Kidney glomerular epithelial cell (primary cell): Measurements from ENCODE around the gene GJA5.
"Not testable (repeated sequence)": the region's sequence is repeated elsewhere in the genome, so short reads cannot be mapped to it uniquely, and the experiment has no call there.

Source experiments
- DNase-seq: peaks from one replicate; lab custom pipeline; 2025; lab: John Stamatoyannopoulos, UW

Gene GJA5

DNA sequence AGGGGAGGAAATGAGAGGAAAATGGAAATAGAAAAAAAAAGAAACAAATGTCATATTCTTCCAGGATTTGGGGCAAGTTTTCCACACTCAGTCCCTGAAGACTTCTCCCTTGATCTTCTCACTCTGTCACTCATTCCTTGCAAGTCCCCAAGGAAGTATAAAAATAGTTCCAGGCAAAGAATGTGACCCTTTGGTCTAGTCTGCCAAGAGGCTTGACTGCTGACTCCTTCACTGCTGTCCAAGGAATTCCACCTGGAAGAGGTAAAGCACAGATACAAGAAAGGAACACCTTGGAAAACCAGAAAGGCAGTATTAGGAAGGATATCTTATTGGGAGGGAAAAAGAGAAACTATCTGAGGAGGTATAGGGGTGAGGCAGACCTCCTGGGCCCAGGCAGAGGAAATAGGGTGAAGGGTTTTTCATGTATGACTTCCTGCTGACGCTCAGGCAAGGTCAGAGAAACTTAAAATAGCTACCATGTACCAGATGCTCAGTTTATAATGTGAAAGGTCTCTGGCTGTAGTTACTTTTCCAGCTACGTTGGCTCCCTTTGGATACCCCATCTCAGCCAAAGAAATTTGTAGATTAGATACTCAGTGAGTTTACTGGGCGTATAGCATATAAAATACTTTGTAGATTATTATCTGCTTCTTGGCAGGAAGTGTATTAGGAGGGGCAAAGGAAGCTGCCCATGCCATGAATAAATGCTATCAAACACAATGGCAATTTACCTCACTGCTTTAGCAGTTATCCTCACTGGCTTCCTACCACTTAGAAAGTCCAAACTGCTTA lies 2.0 kb upstream of the GJA5 start:
- DNase-seq = no peak

DNA sequence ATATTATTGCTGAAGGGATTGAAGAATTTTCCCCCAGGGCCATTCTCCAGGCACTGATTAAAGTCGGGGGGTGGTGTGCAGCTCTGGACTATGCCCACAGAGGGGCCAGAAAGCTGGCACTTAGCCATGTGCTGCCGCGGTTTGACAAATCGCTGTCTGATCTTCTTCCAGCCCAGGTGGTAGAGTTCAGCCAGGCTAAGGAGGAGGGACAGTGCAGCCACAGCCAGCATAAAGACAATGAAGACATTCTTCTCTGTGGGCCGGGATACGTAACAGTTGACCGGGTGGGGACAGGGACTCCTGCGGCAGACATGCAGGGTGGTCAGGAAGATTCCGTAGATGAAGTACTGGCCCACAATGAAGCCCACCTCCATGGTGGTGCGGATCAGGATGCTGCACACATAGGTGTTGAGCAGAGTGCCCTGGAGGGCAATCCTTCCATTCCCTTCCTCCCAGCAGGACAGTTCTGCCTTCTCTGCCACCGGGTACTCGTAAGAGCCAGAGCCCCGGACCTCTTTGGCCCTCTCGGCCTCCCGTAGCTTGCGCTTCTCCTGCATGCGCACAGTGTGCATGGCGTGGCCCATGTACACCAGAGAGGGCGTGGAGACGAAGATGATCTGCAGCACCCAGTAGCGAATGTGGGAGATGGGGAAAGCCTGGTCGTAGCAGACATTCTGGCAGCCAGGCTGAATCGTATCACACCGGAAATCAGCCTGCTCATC lies 1.9 kb downstream of the GJA5 start:
- DNase-seq = no peak

DNA sequence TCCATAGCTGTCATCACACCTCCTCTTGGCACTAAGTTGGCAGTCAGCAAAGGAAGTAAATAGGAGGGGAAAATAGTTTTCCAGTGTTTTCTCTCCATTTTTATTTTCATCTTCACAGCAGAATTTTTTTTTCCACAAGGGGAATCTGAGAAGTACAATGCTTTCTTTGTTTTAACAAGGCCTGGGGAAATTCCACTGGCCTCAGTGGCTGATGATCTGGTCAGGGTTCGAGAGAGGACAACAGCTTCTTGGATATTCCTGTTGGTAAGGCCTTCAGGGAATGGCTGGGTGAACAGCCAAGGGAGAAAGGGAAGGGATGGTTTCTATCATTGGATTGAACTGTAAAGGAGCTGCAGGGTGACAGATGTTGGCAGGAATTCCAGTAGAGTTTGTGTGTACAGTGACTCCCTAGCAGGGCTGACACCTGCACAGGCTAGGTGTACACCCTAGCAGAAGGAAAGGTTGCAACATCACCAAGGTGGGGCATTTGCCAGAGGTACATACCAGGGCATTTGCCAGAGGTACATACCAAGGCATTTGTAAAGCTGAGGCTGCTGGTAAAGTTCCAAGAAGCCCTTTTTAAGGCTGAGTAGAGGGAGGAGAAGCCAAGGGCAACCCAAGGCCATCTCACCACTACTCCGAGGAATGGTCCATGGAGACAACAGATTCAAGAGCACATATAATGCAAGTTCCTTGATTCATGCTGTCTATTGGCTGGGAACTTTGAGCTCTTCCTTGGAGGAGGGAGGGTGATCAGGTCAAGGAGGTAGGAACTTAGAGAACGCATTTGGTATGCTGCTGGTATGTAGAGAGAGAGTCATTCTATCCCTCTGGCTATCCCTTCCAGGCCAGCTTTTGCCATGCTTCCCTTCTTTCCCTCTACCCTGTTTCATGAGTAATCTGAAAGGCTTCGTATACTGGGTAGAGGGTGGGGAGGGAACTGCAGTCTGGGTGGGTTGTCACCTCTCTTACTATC lies 3.1 kb downstream of the GJA5 start:
- DNase-seq = no peak

DNA sequence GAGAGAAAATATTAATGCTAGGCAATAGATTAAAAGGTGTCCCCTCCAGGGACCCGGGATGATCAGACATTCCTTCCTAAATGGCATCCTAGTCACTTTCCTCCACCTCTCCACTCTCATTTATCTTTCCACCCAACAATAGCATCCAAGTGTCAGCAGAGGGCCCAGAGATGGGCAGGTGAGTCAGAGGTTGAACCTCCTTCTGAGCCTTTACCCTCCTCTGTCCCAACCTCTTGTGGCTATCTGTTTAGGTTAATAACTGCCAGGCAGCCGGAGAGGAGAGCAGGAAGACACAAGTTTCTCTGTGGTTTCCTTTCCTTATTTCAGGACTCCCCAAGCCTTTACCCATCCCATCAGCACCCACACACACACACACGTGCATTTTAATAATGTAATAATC lies 4.1 kb downstream of the GJA5 start:
- no peak for DNase-seq

DNA sequence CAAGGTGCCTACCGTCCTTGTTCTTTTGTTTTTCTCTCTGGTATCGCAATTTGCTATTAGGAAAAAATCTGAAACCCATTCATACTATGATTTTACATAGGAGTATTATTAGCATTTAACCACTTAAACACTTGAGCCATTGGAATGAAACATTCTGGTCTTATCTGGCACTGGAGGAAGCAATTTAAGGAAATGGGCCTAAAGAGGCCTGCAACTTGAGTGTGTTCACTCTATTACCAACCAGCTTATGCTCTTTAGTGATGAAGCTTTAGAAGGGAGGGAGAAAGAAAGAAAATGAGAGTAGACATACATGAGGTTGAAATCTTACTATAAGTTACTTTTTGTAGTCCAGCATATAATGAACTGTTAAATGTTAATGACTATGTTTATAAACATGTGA lies 5.7 kb downstream of the GJA5 start:
- no peak for DNase-seq

DNA sequence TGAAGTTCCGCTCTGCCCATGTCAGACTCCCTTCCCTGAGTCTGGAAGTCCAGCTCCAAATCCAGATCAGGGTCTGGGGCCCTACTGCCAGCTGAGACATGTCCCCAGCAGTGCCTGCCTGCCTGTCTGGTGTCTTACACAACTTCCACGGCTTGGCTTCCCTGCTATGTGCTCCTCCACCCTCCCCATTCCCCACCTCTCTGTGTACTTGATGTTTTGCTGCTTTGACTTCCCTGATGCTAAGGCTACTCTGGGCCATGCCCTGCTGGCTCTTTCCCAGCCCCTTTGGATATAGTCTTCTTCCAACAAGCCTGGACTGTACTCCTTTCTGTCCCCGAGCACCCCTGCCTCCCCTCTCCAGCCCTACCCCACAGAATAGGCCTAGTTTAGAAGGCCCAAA lies 7.3 kb downstream of the GJA5 start:
- no peak for DNase-seq

DNA sequence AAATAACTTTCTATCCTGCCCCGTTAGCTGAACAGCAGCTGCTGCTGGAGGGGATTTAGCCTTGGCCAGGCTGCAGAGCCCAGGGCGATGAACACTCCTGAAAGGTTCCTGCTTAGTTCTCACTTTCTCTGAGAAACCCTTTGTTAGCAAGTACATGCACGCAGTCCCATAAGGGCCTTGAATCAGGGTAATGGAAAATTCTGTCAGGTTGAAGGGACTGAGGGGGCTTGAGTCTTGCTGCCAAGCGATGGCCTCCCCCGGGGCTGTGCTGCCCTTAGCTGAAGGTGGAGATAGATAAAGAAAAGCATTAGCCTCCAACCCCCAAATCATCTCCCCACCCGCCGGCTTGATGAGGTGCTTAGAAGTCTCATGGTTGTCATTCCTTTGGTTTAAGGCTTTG lies 7.9 kb downstream of the GJA5 start:
- DNase-seq = no peak

DNA sequence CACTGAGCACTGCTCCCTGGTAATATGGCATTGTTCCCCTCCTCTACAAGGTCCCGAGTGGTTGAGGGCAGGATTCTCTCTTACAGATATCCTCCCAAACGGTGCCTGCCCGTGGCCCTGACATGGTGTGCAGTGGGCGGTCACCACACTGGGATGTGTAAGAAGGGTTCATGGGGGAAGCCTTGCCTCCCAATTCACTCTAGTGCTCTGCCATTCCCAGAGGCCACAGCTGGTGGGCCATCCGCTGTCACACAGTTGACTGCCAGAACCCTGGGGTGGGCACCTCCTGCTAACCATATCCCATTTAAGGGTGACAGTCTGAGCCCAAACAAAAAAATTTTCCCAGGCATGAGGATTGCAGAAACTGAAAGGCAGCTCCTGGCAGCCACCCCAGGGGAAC lies 9.1 kb downstream of the GJA5 start:
- DNase-seq = no peak

DNA sequence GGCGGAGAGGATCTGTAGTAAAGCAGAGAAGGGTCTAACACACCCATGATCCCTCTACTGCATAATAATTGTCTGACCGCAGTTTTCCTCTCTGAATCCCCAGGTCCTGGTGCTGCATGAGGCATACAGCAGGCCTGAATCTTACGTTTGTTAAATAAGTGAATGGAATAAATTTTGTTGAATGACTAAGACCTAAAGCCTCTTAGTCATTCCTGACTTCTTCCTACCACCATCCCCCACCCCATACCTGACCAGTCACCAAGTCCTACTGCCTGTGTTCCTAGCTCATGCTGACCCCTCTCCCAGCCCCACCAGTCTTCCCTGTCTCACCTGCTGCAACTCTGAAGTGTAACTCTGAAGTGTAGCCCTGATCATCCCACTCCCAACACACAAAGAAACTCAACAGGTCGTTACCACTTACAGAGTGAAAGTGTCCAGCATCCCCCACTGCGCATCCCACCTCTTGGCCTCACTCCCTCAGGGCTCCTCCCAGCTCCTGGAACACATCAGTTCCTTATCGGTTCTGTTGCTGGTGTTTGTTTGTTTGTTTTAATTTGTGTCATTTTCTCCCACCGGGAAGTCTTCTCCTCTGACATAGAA lies 9.7 kb downstream of the GJA5 start:
- DNase-seq = no peak

DNA sequence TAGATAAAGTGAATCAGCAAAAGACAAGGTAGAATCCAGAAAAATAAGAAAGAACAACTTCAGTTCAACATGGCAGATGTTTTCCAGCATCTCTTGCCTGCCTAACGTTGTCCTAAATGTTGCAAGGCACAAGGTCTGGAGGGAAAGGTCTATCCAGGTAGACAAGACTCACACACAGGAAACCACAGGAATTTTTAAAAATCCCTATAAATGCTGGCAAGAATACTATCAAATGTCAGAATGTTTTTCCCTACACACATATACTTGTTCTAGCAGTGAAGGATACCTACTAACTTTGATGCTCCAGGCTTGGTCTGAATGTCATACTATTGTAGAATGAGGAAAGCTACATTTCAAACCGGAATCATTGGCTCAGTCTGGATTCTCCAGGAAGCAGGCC lies 10.6 kb downstream of the GJA5 start:
- no peak for DNase-seq

DNA sequence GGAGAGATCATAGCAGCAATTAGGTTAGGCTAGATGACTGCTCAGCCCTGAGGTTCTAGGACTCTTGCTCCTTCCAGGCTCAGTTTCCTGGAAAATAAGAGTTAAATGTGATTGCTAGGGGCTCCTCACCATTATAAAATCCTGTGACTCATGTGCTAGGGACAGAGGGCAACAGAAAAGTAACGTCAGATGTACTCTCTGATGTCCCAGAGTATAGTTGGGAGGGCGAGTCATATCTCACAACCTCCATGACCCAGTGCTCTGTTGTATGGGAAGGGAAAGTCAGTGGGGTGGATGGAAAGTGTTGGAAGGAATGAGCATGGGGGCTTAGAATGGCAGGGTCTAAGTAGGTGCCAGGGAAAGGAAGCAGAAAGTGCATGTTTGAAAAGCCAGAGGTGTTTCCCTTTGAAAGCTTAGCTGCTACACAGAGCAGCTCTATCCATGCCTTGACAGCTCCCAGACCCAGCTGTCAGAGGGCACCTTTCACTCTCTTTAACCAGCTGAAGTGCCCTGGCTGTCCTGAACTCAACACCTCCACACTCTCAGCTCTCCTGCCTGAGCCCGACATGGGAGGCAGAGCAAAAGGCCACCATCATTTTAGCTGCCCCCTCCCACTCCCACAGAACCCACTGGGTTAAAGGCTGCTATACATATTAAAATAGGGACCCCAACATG lies 11.6 kb downstream of the GJA5 start:
- no peak for DNase-seq

DNA sequence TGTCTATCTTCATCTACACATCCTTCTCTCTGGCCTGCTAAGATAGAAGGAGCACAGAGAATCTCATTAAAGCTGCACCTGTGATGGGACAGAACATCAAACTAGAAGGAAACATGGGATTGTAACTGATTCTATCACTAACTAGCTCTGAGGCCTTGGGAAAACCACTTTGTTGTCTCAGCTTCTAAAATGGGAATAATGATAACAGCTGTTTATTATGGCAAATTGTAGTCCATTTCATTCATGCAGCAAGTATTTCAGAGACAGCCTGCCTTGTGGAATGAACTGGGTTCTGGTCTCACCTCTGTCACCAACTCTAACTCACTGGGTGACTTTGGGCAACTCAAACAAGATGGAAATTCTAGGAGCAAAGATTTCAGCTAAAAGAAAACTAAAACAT lies 12.4 kb downstream of the GJA5 start:
- no peak for DNase-seq

DNA sequence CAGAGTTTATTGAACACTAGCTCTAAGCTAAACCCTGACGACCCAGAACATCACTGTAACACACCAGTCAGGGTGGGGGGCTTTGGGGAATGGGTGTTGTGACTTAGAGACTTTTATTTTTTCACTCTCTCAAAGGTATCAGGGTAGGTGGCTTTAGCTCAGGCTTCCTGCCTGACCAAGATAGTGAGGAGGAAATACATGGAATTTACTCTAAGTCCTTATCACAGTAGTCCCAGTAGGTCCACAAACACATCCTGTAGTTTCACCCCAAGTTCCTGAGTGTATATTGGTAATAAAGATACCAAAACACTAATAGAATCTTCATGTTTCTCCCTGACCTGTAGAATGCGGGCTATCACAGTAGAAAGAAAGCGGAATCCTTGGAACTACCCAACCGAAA lies 15.1 kb downstream of the GJA5 start:
- DNase-seq = no peak

DNA sequence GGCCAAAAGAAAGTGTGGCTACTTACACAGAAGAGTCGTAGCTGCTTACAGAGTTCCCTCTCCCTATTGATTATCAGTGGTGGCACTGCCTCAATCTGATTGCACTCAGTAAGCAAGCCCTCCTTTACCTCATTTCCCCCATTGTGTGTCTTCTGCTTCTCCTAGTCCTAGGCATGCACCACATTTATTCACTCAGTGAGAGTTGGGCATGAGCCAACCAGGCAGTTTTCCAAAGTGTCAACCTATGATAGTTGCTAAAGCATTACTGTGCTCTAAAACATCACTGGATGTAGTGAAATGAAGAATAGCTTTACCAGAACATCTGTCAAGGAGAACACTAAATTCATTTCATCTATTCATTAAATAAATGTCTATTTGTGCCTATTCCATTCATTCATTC lies 19.3 kb downstream of the GJA5 start:
- DNase-seq = no peak

DNA sequence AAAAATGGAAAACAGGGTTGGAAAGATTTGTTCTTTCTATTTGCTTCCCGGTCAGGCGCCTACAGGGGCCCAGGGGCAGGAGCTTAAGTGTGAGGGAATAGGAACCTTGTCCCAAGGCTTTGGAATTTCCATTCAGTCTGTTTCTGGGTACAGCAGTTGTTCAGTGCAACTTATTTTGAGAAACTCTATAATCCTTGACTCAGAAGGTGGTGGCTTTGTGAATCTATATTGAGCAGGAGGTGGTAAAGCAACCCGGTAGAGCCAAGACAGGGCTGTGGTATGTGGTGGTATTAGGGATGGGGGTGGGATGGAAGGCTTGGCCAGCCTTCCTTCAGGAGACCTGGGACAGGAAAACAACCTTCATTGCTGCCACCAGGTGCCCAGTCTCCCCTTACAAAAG lies 20.0 kb downstream of the GJA5 start:
- no peak for DNase-seq

DNA sequence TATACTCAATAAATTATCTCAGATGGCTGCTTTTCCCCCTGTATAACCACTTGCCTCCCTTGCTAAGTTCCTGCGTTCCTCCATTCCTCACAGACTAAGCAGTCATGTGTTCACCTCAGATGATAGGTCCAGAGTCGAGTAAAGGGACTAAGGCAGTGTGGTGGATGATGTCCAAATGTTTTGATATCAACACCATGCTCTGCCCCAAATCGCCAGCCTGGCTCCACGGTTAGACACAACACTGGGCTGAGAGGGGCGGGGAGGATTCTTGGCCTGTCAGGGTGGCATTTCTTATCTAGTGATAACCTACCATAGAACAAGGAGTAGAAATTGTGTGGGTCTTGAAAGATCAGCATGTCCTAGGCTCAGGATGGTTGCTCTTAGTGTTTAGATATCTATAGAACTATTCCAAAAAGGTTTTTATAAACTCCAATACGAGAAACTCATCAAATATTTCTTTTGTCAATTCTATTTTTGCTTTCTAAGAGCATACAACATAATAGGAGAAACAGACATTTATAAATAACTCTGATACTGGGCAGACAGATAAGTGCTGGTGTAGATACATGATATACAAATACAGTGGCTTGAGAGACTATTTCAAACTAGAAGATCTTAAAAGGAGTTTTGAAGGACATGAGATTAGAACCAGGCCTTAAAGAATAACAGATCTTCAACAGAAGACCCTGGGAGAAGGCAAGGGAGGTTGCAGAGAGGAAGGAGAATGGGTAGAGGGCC lies 21.5 kb downstream of the GJA5 start:
- DNase-seq = no peak

DNA sequence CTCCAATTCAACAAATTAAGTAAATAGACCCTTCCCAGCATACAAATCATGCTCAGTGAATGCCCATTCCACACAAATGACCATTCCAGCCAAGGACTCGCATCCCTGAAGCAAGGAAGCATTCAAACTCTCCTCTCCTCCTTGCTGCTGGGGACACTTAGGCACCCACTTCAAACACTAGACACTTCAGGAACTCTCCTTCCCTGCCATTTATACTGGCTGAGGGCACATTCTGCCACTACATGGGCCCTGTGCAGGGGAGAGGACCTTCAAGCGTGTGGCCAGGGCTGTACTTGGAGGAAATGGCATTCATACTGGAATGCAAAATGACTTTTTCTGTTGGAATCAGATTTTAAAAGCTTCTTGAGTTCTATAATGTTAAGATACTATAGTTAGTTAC lies 22.3 kb downstream of the GJA5 start:
- no peak for DNase-seq

DNA sequence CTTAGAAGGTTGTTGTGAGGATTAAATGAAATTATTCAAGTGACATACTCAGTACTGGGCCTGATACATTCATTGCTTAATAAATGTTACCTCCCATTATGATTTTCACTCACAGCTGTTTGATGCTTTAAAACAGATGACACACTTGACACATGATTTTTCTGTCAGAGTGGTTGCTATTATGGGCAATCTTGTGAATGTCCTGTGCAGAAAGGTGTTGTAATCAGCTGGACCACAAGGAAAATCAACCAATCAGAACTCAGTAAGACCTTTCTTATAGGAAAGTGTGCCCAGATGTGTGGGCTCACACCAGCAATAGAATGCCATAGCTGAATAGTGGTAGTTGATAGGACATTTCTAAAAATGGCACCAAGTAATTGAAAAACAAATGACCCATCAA lies 23.5 kb downstream of the GJA5 start:
- DNase-seq = no peak

DNA sequence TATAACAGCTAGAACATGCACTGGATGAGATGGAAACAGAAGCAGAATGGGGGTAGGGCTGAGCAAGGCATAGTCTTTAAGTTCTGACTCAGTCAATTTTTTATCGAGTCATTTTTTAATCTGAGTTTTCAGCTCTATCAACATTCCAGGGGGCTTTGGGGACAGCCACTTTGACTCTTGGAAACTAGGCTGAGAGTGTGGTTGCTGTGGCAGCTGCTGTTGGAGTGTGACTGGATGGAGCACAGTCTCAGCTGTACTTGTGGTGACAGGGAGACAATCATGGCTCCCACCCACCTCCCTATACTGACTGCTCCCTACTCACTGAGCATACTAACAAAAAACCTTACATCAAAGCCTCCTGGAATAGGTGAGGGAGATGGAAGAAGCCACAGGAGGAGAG lies 25.0 kb downstream of the GJA5 start:
- DNase-seq = no peak

DNA sequence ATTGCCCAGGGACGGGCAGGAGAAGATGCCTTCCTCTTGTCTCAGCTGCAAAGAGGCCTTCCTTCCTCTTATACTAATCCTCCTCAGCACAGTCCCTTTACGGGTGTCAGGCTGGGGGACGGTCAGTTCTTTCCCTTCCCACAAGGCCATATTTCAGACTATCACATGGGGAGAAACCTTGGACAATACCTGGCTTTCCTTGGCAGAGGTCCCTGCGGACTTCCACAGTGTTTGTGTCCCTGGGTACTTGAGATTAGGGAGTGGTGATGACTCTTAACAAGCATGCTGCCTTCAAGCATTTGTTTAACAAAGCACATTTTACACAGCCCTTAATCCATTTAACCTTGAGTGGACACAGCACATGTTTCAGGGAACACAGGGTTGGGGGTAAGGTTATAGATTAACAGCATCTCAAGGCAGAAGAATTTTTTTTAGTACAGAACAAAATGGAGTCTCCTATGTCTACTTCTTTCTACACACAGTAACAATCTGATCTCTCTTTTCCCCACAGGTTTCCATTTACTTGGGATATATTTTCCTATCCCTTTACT lies 26.0 kb downstream of the GJA5 start:
- DNase-seq = not testable (repeated sequence)

DNA sequence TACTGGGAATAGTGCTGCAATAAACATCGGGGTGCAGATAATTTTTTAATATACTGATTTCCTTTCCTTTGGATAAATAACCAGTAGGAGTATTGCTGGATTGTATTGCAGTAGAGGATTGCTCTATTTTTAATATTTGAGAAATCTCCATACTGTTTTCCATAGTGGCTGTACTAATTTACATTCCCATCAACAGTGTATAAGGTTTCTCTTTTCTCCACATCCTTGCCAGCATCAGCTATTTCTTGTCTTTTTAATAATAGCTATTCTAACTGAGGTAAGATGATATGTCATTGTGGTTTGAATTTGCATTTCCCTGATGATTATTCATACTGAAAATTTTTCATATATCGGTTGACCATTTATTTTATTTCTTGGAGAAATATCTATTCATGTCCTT lies 31.1 kb downstream of the GJA5 start:
- DNase-seq = no peak
